Stimulated activated CD4-positive, alpha-beta T cell treated with anti-CD3 and anti-CD28 coated beads, Interleukin-1b, Interleukin-23, amount 100 ng/mL, for 1 hour (primary cell): ENCODE data around the gene RPEL1.
A peak's percentile ranks its signal among the peaks of the same experiment; 100 is the strongest.

Experiments
- DNase-seq, 2 donors: peaks; one replicate each; pipeline ENCODE4 v3.0.0-alpha.2; 2020; ENCODE audit warnings: low read depth in 2 of 2

RPEL1 gene

GRCh38 chr10:103278862-103279298 lies 33.2 kb downstream of the RPEL1 start:
- peak in 1 of 2 donors; percentile 24 for DNase-seq

DNA sequence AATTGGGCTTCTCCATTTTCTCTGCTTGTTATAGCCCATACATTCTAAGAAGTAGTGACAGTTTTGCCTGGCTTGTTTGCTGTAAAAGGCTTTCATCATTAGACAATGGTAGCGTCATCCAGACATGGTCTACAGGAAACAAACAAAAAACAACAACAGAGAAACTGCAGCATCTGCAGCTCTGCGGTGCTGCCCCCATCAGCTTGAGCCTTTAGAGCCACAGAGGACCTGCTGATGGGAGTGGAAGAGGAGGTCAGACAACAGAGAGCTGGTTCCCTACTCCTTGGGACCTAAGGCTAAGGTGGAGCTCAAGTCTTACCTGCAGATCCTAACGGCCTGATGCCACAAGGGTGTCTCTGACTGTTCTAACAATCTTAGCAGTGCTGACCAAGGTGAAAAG lies 34.3 kb downstream of the RPEL1 start:
- no peak for DNase-seq

DNA sequence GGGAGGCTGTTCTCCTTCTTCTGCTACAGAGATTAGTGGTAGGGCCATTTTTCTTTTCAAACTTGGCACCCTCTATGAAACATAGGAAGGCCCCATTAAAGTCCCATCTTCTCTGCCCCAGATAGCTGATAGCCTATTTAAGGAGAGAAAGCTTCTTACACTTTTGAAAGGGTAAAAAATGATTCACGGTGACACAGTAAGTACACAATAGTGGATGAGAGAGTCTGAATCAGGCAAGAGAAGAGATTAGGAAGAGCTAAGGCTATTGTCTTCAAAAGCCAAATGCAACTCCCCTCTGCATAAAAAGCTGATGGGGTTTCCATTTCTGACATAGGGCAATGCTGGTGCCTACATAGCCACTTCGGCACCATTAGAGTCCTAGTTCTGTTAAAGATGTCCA lies 34.8 kb downstream of the RPEL1 start:
- DNase-seq, result no peak

GRCh38 chr10:103281753-103282152 lies 36.1 kb downstream of the RPEL1 start:
- no peak for DNase-seq

DNA sequence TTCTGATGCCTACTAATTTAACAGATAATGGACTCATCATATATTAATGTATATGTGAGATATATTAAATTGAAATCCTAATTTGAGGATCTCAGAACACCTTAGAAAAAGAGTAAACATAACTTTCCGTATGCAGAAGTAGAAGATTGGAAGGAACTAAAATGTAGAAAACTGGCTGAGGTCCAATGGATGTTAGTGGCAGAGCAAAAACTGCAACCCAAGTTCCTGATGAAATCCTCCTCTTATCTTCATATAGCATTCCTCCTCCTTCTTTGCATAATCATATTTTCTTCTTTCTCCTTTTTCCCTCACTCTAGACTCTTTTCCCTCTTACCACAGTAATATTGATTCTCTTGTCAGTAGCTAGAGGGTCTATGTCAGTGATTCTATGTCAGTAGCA lies 37.3 kb downstream of the RPEL1 start:
- DNase-seq, result no peak

DNA sequence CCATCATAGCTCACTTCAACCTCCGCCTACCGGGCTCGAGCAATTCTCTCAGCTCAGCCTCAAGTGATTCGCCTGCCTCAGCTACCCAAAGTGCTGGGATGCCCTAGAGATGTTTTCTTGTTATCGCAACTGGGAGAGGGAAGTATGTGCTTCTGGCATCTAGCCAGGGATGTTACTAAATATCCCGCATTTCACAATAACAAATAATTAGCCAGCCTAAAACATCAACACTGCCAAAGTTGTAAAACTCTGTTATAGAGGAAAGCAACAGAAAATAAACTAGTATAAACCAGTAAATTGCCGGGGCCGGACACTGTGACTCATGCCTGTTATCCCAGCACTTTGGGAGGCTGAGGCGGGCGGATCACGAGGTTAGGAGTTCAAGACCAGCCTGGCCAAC lies 38.5 kb downstream of the RPEL1 start:
- no peak for DNase-seq

GRCh38 chr10:103287992-103288391 lies 42.3 kb downstream of the RPEL1 start:
- no peak for DNase-seq

GRCh38 chr10:103291588-103291987 lies 45.9 kb downstream of the RPEL1 start:
- DNase-seq, result no peak

DNA sequence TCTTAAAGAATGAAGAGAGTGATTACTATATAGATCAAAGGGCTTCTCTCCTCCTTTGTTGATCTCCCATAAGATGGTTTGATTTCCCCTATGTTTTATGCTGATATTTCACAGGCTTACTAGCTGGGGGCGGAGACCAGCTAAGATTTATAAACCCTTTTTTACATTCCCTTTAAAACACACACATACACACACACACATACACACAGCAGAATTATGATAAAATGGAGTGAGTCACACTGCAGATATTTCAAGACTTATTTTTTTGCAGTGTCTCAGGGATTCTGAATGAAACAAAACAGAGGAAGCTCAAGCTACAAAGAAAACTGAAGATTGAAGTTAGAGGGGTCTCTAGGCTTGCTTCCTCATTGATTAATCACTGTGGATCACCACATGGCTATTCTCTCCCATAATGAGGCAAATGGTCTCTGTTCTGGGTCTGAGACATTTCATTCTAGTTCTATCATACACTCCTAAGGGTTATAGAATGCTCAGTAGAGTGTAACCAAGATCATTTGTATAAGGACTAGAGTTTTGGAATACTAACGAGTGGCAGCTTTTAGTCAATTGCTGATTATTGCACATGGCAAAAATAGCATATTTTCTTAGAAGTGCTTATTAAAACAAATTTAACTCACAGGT lies 49.8 kb downstream of the RPEL1 start:
- DNase-seq, result no peak
